ENCODE data around the gene PAPPA.

The PAPPA gene

GRCh38 chr9:116187570-116188170, 34.1 kb downstream of the PAPPA start:
- Histone ChIP-seq H3K4me2 (ENCODE audit: low read depth, low read length, poor library complexity, severe bottlenecking) (no peak overlapping the region), H3K36me3 (ENCODE audit: low read length) (no peaks in the 10 kb centered on the region), H3K9me2 (replicated peaks; ENCODE audit: insufficient read depth, low read length) (no peaks in the 10 kb centered on the region), H3K27ac (ENCODE audit: low read depth, low read length) (no peak overlapping the region), H3K9me3 (ENCODE audit: insufficient read depth, low read length) (no peaks in the 10 kb centered on the region), H3K27me3 (ENCODE audit: low read length) (no peaks in the 10 kb centered on the region), H2AFZ (ENCODE audit: low read depth, low read length, severe bottlenecking) (no peak overlapping the region), H4K20me1 (ENCODE audit: low read depth, low read length) (no peaks in the 10 kb centered on the region), H3K9ac (ENCODE audit: low read length) (no peak overlapping the region), H3K4me3 (ENCODE audit: insufficient read depth, low read length, poor library complexity, severe bottlenecking) (no peak overlapping the region), H3F3A (ENCODE audit: insufficient read depth) (no peaks in the 10 kb centered on the region), H3K79me2 (ENCODE audit: insufficient read depth, low read length) (no peaks in the 10 kb centered on the region)
- no peak for TF ChIP-seq CTCF (IDR thresholded peaks at IDR 0.05; ENCODE audit: insufficient read depth, low read length, poor library complexity, severe bottlenecking)
- no peak for TF ChIP-seq EZH2phosphoT487 (conservative IDR thresholded peaks at IDR 0.05; ENCODE audit: low read length)

GRCh38 chr9:116189683-116190082, 36.1 kb downstream of the PAPPA start:
- Histone ChIP-seq H3K4me3 (ENCODE audit: insufficient read depth, low read length, poor library complexity, severe bottlenecking) (no peak overlapping the region), H3K27ac (ENCODE audit: low read depth, low read length) (no peak overlapping the region), H3K79me2 (ENCODE audit: insufficient read depth, low read length) (no peaks in the 10 kb centered on the region), H4K20me1 (ENCODE audit: low read depth, low read length) (no peaks in the 10 kb centered on the region), H2AFZ (ENCODE audit: low read depth, low read length, severe bottlenecking) (no peak overlapping the region), H3K9ac (ENCODE audit: low read length) (no peak overlapping the region), H3F3A (ENCODE audit: insufficient read depth) (no peaks in the 10 kb centered on the region), H3K9me2 (replicated peaks; ENCODE audit: insufficient read depth, low read length) (no peaks in the 10 kb centered on the region), H3K9me3 (ENCODE audit: insufficient read depth, low read length) (no peaks in the 10 kb centered on the region), H3K27me3 (ENCODE audit: low read length) (no peaks in the 10 kb centered on the region), H3K4me2 (ENCODE audit: low read depth, low read length, poor library complexity, severe bottlenecking) (no peak overlapping the region), H3K36me3 (ENCODE audit: low read length) (no peaks in the 10 kb centered on the region)
- TF ChIP-seq EZH2phosphoT487 (conservative IDR thresholded peaks at IDR 0.05; ENCODE audit: low read length) (no peak), CTCF (IDR thresholded peaks at IDR 0.05; ENCODE audit: insufficient read depth, low read length, poor library complexity, severe bottlenecking) (no peak)

- Histone ChIP-seq H3K9ac (ENCODE audit: low read length) (no peak overlapping the region), H3K27ac (ENCODE audit: low read depth, low read length) (no peak overlapping the region), H3K9me2 (replicated peaks; ENCODE audit: insufficient read depth, low read length) (no peaks in the 10 kb centered on the region), H4K20me1 (ENCODE audit: low read depth, low read length) (no peaks in the 10 kb centered on the region), H3F3A (ENCODE audit: insufficient read depth) (no peaks in the 10 kb centered on the region), H2AFZ (ENCODE audit: low read depth, low read length, severe bottlenecking) (no peak overlapping the region), H3K27me3 (ENCODE audit: low read length) (no peaks in the 10 kb centered on the region), H3K4me3 (ENCODE audit: insufficient read depth, low read length, poor library complexity, severe bottlenecking) (no peak overlapping the region), H3K36me3 (ENCODE audit: low read length) (no peaks in the 10 kb centered on the region), H3K79me2 (ENCODE audit: insufficient read depth, low read length) (no peaks in the 10 kb centered on the region), H3K9me3 (ENCODE audit: insufficient read depth, low read length) (no peaks in the 10 kb centered on the region), H3K4me2 (ENCODE audit: low read depth, low read length, poor library complexity, severe bottlenecking) (no peak overlapping the region)
- TF ChIP-seq EZH2phosphoT487 (conservative IDR thresholded peaks at IDR 0.05; ENCODE audit: low read length), result no peak
- no peak for TF ChIP-seq CTCF (IDR thresholded peaks at IDR 0.05; ENCODE audit: insufficient read depth, low read length, poor library complexity, severe bottlenecking)
These were observed 37.2 kb downstream of the PAPPA start for GRCh38 chr9:116190637-116191396.

Data from SU-DHL-6 (cell line).